H1 (cell line): ENCODE results near the gene TNFRSF13B. TPM values are rescaled to one million over a fixed set of nuclear protein-coding genes. Genes with fewer than 3 reads are reported as not detected.

ENCODE experiments used
- NANOG ChIP-seq: IDR thresholded peaks from 2 replicates; pipeline ENCODE4 v1.6.1; 2011; ENCODE audit warnings: low read length, low read depth, mild to moderate bottlenecking, inconsistent platforms; ENCODE audit not compliant: insufficient read depth, poor library complexity, severe bottlenecking
- polyA plus RNA-seq, 7 experiments: library from polyadenylated mRNA; depleted of rRNA in 3 of 7; stranded (reverse) in 5 of 7; unstranded in 2 of 7; fragments of >200 nt in 5 of 7; fragments of 200-250 nt in 2 of 7; gene quantifications; 1 replicate in 5 of 7; 2 replicates in 1 of 7; 4 replicates in 1 of 7; pipeline versions ENCODE4 v1.2.1 to v1.2.3, GENCODE V29; 2011 to 2013; ENCODE audit warnings: missing spikeins in 2 of 7, mixed read lengths in 2 of 7
- total RNA-seq: library from RNA; stranded (reverse); fragmentation: NEBNext Ultra II Directional; extraction: Animal tissue kit (Norgen Biotek cat#: 25700); gene quantifications from 2 replicates; pipeline ENCODE4 v1.2.1, GENCODE V29; 2021

The TNFRSF13B gene
- total and polyA plus RNA-seq, 2 of the 8 experiments (the other 6 are each of a cell fraction or from before 2014, with no cell fraction given), result not detected

DNA sequence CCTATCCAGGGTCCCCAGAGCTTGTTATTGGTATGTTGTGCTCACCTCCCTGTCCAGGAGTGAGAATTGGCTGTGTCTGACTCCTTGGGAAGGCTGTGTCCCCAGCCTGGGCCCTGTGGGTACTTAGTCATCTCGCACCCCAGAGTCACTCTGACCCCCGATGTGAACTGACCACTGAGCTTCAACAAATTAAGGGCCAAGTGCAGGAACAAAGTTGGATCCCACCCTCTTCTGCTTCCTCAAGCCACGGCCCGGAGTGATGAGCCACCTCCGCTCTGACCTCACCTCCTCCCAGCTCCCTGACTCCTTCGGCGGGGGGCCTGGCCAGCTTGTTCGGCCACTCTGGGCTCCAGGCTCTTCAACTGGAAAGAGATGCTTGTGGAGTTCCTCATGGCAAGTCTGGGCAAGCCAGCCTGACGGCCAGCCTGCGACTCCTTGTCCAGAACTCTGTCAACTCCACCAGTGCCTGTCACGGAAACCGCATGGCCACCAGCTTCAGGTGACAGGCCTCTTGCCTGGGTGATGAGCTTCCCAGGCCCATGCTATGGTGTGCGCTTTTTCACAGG is 48.1 kb upstream of the TNFRSF13B start (continued):
- TF ChIP-seq NANOG, result no peak
